SK-N-SH (cell line): Measurements from ENCODE around the gene SAP30BP.

Experiments used
- EP300 ChIP-seq, 2 experiments: IDR thresholded peaks; 2 replicates each; pipeline versions ENCODE4 v1.4.0 to v1.6.1; 2012; ENCODE audit warnings: borderline replicate concordance in 1 of 2, low read depth in 1 of 2, low read length in 1 of 2
- NFIC ChIP-seq: IDR thresholded peaks from 2 replicates; pipeline ENCODE4 v1.4.0; 2012; ENCODE audit warnings: borderline replicate concordance
- RAD21 ChIP-seq: IDR thresholded peaks from 2 replicates; pipeline ENCODE4 v1.6.1; 2012; ENCODE audit warnings: mild to moderate bottlenecking, low read length
- SMC3 ChIP-seq: IDR thresholded peaks from 2 replicates; pipeline ENCODE4 v1.6.1; 2012; ENCODE audit warnings: low read depth, low read length, improper control_type of control experiment
- TAF1 ChIP-seq: IDR thresholded peaks from 2 replicates; pipeline ENCODE4 v1.6.1; 2012; ENCODE audit warnings: low read depth, mild to moderate bottlenecking, low read length, moderate library complexity, borderline replicate concordance
- TF ChIP-seq, protein P1 (sequence below): IDR thresholded peaks from 2 replicates; pipeline ENCODE4; 2012
- TF ChIP-seq, protein P2 (sequence below): fragments of 200-600 bp; sonication (generic); IDR thresholded peaks from 2 replicates; pipeline ENCODE4 v1.6.1; 2017; ENCODE audit warnings: antibody characterized with exemption, mild to moderate bottlenecking, moderate library complexity

DNA sequence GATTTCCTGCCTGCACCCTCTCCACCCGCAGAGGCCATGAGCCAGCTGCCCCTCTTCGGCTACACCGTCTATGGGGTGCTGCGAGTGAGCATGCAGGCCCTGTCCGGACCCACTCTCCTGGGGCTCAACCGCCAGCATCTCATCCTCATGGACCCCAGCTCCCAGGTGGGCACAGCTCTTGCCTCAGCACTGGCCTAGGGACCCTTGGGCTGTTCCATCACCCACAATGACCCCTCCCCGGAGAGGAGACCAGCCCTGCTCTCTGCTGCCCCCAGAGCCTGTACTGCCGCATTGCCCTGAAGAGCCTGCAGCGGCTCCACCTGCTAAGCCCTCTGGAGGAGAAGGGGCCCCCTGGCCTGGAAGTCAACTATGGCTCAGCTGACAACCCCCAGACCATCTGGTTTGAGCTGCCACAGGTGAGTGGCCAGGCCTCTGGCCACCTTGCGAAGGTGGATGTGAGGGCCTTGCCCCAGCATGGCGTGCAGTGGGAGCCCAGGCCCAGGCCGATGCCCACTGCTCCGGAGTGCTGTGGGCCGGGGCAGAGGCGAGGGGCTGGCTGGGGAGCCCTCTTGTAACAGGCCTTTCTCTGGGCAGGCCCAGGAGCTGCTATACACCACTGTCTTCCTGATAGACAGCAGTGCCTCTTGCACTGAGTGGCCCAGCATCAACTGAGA lies 41.2 kb upstream of the SAP30BP start:
- TF ChIP-seq, protein P1, sequence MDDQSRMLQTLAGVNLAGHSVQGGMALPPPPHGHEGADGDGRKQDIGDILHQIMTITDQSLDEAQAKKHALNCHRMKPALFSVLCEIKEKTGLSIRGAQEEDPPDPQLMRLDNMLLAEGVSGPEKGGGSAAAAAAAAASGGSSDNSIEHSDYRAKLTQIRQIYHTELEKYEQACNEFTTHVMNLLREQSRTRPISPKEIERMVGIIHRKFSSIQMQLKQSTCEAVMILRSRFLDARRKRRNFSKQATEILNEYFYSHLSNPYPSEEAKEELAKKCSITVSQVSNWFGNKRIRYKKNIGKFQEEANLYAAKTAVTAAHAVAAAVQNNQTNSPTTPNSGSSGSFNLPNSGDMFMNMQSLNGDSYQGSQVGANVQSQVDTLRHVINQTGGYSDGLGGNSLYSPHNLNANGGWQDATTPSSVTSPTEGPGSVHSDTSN: no peak
- TF ChIP-seq NFIC (no peak), SMC3 (peak; percentile 19; the same call in 1 of the 2 replicates), TAF1 (no peak), EP300 (IDR thresholded peaks at IDR 0.05; ENCODE audit: borderline replicate concordance in 1 of 2, low read depth in 1 of 2, low read length in 1 of 2) (no peak), RAD21 (peak; percentile 23)
- TF ChIP-seq, protein P2, sequence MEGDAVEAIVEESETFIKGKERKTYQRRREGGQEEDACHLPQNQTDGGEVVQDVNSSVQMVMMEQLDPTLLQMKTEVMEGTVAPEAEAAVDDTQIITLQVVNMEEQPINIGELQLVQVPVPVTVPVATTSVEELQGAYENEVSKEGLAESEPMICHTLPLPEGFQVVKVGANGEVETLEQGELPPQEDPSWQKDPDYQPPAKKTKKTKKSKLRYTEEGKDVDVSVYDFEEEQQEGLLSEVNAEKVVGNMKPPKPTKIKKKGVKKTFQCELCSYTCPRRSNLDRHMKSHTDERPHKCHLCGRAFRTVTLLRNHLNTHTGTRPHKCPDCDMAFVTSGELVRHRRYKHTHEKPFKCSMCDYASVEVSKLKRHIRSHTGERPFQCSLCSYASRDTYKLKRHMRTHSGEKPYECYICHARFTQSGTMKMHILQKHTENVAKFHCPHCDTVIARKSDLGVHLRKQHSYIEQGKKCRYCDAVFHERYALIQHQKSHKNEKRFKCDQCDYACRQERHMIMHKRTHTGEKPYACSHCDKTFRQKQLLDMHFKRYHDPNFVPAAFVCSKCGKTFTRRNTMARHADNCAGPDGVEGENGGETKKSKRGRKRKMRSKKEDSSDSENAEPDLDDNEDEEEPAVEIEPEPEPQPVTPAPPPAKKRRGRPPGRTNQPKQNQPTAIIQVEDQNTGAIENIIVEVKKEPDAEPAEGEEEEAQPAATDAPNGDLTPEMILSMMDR: peak; percentile 79
